ENCODE measurements around the gene ENG.

GRCh38 chr9:127818574-127818973 lies 35.9 kb downstream of the ENG start:
- TF ChIP-seq CTCF (IDR thresholded peaks at IDR 0.05) = no peak
- TF ChIP-seq POLR2A (IDR thresholded peaks at IDR 0.05) = no peak

All from lower leg skin (tissue), 3 donors.